ENCODE results near the gene SKOR1.

Gene SKOR1

GRCh38 chr15:67832031-67832551 is 6.8 kb downstream of the SKOR1 start:
- DNase-seq (ENCODE audit: low read depth), result no peak

DNA sequence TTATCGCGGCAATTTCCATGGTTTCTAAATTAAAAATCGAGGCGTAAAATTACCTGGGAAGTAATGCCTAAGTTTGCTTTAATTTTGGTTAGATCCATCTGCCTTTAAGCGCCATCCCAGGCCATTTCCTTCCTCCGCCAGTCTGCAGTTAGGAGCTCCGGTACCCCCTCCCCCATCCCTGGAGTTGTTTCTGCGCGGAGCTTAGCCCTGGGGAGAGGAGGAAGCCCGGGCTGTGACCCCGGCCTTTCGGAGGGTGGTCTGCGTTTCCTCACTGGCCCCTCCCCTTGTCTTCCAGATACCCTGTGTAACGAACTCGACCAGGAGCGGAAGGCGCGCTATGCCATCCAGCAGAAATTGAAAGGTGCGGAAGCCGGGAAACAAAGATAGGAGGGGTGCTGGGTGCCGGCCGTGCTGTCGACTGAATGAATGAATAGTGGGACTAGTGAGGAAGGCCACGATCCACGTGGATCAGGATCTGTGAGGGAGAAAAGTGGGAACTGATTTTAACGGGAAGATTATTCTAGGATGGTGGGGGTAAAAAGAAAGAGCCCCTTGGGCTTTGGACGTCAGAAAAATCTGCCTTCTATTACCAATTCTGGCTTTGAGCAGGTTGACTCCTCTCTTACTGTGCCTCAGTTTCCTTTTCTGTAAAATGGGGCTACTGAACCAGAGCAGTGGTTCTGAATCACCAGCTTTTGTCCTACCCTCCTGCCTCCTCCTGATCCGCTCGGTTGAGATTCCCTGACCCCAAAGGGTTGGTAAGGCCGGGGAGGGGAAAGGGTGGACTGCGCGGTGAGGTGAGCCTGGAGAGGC is 7.8 kb downstream of the SKOR1 start:
- DNase-seq (ENCODE audit: low read depth), result no peak

DNA sequence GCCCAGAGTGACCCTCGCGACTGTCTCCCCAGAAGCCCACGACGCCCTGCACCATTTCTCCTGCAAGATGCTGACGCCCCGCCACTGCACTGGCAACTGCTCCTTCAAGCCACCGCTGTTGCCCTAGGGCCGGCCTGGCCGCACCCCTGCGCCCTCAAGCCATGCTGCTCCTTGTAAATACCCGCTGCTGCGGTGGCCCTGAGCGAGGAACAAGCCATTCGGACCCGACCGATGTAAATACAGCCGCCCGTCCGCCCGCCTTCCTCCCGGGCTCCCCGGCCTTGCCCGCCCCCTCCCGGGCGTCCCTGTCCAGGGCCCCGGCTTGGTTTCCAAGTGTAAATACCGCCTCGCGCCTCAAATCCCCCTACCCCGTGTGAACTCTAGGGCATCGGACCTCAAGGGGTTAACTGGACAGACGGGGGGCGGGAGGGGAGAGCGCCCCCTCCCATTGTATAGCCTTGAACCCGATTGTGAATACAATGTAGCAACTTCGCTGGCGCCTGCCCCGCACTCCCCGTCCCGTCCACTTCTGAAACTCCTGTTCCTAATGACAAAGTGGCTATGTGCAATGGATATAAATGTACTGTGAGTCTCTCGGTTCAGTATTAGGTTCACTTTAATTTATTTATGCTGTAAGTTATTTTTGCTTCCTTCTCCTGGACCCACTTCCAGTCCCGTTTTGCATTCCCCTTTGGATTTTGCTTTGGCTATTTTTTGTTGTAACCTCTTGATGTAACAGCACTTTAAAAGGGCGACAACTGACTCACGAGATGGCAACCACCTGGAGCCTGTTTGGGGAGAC is 8.6 kb downstream of the SKOR1 start:
- DNase-seq (ENCODE audit: low read depth), result no peak

GRCh38 chr15:67834581-67835296 is 9.4 kb downstream of the SKOR1 start:
- DNase-seq (ENCODE audit: low read depth), result no peak

DNA sequence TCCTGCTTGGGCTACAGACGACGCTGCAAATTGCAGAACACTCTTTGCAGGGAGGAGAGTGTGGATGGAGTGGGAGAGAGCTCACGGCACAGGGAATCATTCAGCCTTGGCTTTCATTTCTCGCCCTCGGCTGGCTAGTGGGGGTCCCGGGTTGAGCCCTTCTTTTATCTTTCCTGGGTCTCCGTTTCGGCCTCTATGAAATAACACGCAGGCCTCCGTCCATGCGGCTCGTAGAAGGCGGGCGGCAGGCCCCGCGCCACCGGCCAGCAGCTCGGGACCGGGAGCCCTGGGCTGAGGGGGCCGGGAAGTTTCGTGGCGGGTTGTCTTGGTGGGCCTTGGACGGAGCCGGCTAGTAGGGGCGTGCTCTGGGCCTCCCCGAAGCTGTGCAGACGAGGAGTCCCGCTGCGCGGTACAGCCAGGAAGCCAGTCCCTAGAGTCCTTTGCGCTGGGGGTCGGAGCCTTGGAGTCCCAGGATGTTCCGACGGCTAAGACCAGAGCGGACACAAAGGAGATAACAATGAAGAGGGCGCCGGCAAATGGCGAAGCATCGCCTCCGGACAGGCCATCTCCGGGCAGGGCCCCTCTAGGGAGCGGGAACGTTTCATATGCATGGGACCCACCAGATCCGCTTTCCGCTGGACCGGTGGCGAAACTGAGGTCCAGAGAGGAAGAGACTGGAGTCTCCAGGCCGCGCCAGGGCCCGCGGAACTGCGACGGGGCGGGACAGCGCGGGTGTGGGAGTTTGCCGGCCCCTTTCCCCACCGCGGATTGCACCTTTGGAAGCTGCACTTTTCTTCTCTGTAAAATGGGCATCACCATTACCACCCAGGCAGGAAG is 10.2 kb downstream of the SKOR1 start:
- DNase-seq (ENCODE audit: low read depth), result no peak

GRCh38 chr15:67836134-67836455 is 10.8 kb downstream of the SKOR1 start:
- DNase-seq (ENCODE audit: low read depth), result no peak

GRCh38 chr15:67836477-67836876 is 11.2 kb downstream of the SKOR1 start:
- peak; percentile 35 for DNase-seq (ENCODE audit: low read depth)

GRCh38 chr15:67836955-67837354 is 11.6 kb downstream of the SKOR1 start:
- no peak for DNase-seq (ENCODE audit: low read depth)

DNA sequence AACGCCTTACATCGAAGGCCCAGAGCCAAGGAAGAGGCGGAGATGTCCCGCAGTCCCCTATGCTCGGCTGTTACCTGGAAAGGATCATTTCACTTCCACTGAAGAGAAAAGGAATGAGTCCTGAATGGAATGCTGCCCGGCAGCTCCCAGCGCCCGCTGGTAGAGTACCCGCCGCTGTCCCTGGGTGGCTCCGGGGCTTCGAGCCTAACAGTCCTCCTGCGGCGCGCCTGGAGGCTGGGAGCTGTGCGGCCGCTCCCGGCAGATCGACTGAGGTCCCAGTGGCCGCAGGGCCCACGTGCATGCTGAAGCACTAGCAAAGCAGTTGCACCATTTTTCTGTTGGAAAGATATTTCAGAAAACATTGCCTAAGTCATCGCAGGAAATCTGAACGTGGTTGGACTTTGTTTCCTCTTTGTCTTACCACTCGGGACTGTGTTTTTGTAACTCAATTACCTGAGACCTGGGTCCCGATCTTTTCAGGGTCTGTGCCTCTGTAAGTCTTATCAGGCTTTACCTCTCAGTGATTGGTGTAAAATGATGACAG is 13.6 kb downstream of the SKOR1 start:
- DNase-seq (ENCODE audit: low read depth), result no peak

DNA sequence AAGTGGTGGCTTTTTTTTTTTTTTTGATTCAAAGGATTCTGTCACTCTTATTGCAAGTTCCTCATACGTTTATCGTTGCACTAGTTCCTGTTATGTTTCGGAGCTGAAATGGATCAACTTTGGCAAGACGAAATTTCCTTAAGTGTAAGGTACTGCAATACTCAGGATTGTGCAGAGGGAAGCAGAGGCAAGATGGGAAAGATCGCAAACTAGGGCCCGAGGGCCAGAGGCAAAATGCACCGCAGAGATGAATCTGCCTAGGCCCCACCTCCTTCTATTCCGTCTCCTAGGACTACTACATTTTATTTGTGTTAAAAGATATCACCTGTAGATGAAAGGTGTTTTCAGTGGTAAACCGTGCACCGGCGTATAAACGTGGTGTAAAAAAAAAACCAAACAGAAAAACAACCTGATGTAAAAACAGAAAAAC is 14.2 kb downstream of the SKOR1 start:
- no peak for DNase-seq (ENCODE audit: low read depth)

DNA sequence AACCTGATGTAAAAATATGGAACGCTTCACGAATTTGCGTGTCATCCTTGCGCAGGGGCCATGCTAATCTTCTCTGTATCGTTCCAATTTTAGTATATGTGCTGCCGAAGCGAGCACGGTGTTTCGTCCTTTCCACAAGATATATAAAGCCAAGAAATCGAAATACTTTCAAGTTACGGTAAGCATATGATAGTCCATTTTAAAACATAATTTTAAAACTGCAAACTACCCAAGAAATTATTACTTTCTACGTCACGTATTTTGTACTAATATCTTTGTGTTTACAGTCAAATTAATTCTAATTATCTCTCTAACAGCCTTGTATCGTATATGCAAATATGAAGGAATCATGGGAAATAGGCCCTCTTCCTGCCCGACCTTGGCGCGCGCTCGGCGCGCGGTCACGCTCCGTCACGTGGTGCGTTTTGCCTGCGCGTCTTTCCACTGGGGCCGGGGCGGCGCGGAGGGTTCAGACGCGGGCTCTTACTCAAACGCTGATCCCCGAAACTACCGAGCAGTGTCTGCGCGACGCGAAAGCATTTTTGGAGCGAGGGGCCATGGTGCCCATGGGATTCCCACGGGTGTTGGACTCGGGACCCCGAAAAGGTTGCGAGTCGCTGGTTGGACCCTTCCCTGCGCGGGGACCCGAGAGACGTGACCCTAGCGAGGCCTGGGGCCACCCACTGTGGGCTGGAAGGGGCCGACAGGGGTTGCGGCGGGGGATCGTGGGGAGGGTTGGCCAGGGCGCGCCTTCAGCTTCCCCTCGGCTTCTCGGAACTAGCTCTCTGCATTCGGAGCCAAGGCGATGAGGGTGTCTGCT is 14.8 kb downstream of the SKOR1 start, which contains the start of gene RNU6-1:
TSS of gene RNU6-1 (minus strand) at position 117 of the 820 bp plus-strand sequence.
- peak; percentile 95 for DNase-seq (ENCODE audit: low read depth)

DNA sequence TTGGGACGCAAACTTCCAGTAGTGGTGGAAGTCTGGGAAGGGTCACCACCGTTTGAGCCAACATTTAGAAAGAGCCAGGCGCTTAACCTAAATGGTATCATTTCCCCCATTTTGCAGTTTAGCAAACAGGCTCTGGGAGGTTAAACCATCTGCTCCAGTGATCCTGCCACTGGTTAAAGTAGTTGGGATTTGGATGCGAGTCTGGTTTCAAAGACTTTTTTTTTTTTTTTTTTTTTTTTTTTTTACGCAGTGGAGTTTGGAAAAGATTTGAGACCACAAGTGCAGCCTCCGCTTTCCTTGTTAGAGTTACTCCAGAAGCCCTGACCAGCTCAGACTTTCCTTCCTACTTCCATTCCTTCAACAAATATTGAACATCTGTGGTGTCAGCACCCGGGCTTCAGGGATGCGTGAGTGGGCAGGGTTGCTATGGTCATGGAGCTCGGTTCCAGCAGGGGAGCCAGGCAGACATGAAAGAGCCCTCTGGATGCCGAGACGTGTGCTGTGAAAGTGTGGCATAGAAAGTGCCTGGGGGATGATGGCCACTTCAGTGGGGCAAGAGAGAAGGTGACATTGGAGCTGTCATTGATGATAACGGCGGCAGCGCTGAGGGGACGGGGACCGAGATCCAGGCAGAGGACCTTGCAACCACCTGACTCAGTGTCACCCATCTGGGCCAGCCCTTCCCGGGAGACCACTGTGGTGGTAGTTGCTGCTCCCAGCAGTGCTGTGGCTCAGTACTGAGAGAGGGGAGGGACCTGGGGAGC is 15.6 kb downstream of the SKOR1 start:
- no peak for DNase-seq (ENCODE audit: low read depth)

- no peak for DNase-seq (ENCODE audit: low read depth)
Observed at GRCh38 chr15:67841513-67841762, 16.1 kb downstream of the SKOR1 start.

GRCh38 chr15:67843092-67843501 is 17.8 kb downstream of the SKOR1 start:
- no peak for DNase-seq (ENCODE audit: low read depth)

DNA sequence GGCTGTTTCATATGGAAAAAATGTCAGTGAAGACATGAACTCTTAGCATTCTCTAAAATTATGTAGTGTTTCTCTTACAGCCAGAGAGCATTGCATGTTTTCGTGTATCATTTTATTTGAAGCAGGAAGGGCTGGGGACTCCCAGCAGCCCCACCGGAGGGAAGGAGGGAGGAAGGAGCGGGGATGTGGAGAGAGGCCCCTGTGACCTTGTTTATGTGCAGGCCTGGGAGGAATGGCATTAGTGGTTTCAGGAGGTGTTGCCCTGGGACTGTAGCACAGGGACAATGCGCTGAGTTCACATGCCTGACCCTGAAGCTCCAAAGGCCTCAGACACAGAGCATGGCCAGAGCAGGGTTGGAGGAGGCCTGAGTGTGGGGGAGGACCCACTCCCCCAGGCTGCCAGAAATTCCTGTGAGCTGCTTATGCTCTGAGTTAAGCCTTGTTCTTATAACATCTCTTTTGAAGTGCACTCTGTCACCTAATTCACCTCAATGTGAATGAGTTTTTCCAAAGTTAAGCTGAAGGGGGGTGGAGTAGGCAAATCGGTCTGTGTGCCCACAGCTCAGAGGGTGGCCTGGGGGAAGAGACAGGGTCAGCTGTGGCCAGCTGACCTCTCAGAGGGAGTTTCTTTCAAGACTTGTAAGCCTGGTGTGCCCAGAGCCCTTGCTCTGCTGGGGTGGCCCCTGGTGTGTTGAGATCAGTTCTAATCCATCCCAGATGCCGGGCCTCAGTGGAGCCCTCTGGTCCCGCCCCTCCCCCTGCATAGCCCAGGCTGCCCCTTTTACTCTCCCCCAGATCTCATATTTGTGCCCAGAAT is 18.5 kb downstream of the SKOR1 start:
- DNase-seq (ENCODE audit: low read depth), result no peak

DNA sequence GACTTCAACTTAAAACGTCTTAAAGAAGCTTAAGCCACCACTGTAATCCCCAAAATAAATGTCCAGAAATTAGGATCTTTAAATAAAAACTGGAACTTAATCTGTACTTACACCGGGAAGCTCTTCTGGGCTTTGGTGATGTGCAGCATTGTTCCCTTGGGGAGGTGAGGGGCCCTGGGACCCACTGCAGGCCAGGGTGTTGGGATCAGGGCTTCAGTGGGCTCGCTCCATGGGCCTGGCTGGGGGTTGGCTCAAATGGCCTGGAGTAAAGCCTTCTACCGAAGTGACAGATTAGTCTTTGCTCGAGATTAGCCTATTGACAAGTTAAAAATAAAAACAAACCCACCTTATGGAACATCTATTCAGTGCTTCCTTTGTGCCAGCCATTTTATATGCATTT is 20.7 kb downstream of the SKOR1 start:
- no peak for DNase-seq (ENCODE audit: low read depth)

DNA sequence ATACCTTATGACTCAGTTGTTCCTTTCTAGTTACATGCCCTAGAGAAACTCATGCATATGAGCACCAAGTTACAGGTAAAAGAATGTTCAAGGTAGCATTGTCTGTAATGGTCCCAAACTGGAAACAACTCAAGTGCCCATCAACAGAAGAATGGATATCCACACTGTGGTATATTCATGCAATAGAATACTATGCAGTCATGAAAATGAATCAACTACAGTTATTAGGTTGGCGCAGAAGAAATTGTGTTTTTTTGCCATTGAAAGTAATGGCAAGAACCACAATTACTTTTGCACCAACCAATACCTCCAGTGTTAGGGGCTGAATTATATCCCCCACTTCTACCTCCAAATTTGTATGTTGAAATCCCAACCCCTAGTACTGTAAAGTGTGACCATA is 24.2 kb downstream of the SKOR1 start:
- no peak for DNase-seq (ENCODE audit: low read depth)

DNA sequence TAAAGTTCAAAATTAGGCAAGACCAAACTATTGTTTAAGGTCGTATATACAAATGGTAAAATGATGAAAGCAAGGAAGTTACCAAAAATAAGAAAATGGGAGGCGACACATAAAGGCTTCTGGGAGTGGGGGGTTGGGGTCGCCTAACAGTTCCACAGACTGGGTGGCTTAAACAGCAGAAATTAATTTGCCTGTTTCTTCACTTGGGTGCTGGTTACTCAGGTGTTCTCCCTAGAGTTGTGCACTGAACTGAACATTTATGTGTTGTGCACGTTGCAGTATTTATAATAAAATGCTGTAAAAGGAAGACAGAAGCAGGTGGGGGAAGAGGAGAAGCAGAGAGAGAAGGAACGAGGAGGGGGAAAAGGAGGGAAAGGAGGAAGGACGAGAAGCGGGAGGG is 25.0 kb downstream of the SKOR1 start:
- no peak for DNase-seq (ENCODE audit: low read depth)

DNA sequence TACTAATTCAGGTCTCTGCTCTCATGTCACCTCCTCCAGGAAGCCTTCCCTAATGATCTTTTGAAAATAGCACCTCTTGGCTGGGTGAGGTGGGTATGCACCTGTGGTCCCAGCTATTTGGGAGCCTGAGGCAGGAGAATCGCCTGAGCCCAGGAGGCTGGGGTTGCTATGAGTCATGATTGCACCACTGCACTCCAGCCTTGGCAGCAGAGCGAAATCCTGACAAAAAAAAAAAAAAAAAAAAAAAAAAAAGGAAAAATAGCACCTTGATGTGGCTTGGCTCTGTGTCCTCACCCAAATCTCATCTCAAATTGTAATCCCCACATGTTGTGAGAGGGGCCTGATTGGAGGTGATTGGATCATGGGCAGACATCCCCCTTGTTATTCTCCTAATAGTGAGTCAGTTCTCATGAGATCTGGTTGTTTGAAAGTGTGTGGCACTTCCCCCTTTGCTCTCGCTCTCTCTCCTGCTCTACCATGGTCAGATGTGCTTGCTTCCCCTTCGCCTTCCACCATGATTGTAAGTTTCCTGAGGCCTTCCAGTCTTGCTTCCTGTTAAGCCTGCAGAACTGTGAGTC is 25.8 kb downstream of the SKOR1 start:
- no peak for DNase-seq (ENCODE audit: low read depth)

All from T follicular helper cell (primary cell).